Lower leg skin (tissue), 3 donors: ENCODE data around the gene CACNB2.

Source experiments
- CTCF ChIP-seq, 3 donors: fragments of 450-650 bp; IDR thresholded peaks; one replicate each; pipeline ENCODE4 v1.5.1; 2016; ENCODE audit warnings: antibody characterized with exemption in 3 of 3, mild to moderate bottlenecking in 3 of 3, moderate library complexity in 2 of 3
- POLR2A ChIP-seq, 2 donors: fragments of 450-650 bp; IDR thresholded peaks; one replicate each; pipeline ENCODE4 v1.6.1; 2016 to 2017; ENCODE audit warnings: antibody characterized with exemption in 2 of 2, mild to moderate bottlenecking in 1 of 2, moderate library complexity in 1 of 2

- TF ChIP-seq CTCF (IDR thresholded peaks at IDR 0.05) (no peak), POLR2A (IDR thresholded peaks at IDR 0.05) (no peak)
These were observed 343.4 kb downstream of the CACNB2 start for GRCh38 chr10:18483516-18484186.
